ENCODE data around the gene SRGAP1. TPM values are rescaled to one million over a fixed set of nuclear protein-coding genes. Genes with fewer than 3 reads are reported as not detected.
A peak's percentile ranks its signal among the peaks of the same experiment; 100 is the strongest.
"Not testable (repeated sequence)": the region's sequence is repeated elsewhere in the genome, so short reads cannot be mapped to it uniquely, and the experiment has no call there.

Gene SRGAP1
- total RNA-seq, 1 experiment from 2014 or later = 4.2 TPM

DNA sequence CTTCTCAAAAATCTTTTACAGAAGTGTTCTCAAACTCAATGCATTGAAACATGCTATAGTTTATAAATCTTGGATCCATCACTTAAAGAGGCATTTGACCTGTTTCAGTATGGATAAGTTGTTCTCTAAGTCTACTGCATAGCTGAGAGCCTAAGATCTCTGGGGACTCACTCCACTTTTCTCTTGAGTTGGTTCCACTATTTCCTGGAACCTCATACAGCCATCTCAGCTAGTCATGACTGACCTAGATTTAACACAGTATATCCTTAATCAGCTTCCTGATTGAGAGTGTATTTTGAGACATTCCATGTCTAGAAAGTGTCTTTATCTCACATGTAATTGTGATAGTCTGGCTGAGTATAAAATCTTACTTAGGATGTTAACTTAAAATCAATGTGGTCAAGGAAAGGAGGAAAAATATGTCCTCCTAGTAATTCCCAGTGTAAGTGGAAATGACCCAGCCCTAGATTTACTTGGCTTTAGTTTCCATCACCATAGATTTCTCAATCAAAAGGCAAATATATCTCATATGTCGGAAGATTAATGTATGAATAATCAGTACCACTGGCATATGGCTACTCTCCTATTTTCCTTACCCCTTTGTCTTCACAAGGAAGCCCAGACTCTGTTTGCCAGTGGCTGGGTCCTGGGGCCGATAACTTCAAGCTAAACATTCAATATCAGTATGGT lies 315.7 kb downstream of the SRGAP1 start:
- DNase-seq (ENCODE audit: low read depth) = no peak

DNA sequence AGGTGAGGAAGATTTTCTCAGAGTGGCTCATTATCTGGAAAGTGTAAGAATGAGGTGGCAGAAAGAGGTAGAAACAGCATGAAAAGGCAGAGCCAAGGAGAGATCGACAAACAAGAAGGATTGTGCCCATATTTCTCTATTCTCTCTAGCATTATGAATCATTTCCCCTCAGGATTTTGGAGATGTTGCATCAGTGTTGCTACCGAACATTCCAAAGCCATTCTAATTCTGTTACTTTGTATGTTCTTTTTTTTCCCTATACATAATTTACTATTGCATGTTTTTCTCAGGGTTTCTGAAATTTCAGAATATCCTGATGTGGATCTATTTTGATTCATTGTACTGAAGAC lies 316.2 kb downstream of the SRGAP1 start:
- DNase-seq (ENCODE audit: low read depth) = peak; percentile 64

- DNase-seq (ENCODE audit: low read depth) = not testable (repeated sequence)
Observed at GRCh38 chr12:64166606-64167005, 322.1 kb downstream of the SRGAP1 start.

DNA sequence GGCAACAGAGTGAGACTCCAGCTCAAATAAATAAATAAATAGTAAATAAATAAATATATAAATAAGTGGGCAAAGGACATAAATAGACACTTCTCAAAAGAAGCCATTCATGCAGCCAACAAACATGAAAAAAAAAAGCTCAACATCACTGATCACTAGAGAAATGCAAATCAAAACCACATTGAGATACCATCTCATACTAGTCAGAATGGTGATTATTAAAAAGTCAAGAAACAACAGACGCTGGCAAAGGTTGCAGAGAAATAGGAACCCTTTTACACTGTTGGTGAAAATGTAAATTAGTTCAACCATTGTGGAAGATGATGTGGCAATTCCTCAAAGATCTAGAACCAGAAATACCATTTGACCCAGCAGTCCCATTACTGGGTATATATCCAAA lies 322.5 kb downstream of the SRGAP1 start:
- DNase-seq (ENCODE audit: low read depth) = not testable (repeated sequence)

DNA sequence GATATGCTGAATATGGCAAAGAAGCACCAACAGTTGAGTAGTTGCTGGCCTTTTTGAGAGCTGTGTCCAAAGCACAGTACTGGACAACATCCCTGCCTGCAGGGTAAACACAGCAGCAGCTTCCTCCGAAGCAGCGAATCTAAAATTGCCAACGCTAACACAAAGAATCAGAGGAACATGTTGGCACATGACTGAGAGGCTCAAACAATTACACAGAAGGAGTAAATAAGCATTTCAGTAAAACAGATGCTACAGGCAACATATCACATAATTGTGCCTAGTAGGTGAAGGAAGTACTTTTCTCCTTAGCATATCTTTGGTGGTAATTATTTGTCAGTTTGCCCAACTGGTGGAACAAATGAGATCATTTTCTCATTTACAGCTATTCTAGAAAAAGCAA lies 325.5 kb downstream of the SRGAP1 start:
- DNase-seq (ENCODE audit: low read depth) = no peak

DNA sequence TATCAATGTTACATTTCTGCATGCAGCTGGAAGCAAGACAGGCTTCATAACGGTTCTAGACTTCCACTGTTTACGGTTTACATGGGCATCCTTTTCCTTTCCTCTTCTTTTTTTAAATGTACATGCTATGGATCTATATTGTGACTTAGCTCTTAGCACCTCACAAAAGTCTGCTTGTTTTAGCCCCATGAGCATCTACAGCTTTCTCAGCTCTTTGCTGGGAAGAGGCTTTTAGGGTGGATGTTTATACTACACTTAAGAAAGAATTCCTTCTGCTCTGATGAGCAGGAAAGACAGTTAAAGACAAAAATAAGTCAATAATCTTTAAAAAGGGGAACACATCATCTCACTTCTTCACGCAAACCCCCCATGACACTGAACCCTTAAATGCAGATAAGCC lies 326.2 kb downstream of the SRGAP1 start:
- no peak for DNase-seq (ENCODE audit: low read depth)

DNA sequence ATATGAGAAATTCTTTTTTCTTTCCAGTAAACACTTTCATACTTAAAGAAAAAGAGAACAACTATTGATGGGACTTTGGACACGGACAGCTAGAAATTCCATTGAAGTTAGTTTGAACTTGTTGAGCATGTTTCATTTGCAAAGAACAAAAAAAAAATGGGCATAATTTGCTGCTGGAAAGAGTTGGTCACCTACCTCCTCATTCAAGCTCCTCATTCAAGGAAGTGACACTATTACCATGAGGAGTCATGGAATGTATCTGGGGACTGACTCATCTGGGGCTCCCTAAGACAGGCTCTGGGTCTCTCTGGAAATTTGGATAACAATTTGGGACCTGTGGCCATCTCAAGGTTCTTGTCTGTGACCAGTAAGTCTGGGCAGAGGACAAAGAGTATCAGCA lies 327.2 kb downstream of the SRGAP1 start:
- DNase-seq (ENCODE audit: low read depth) = peak; percentile 72

- DNase-seq (ENCODE audit: low read depth) = no peak
Observed at GRCh38 chr12:64172143-64172970, 327.9 kb downstream of the SRGAP1 start.

GRCh38 chr12:64173456-64173855 lies 329.0 kb downstream of the SRGAP1 start:
- no peak for DNase-seq (ENCODE audit: low read depth)

DNA sequence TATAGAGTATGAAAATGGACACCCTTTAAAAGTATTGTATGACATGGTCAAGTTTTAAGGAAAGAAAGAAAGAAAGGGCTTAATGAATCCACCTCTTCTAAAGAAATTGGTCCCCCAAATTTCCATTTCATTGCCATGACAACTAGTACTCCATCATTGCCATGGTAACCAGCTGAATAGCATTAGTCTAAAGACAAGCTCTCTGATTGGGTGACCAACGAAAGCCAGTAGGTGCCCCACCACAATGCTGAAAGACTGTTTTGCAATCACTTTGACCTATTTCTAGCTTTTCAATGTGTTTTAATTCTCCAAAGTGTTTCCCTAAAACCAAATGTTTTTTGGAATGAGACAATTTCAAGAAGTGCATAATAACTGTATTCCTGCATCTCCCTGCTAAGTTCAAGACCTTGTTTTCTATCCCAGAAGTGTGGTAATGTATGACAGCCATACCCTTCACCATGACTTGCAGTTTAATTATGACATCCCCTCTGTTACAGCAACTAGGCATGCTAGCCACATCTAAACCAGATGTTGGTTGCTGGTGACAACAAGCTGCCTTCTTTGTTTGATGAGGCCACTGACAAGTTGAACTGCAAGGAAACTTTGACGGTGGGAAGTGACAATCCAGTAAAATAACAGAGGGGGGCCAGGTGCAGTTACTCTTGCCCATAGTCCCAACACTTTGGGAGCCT lies 330.9 kb downstream of the SRGAP1 start:
- peak; percentile 33 for DNase-seq (ENCODE audit: low read depth)

- DNase-seq (ENCODE audit: low read depth) = no peak
Observed at GRCh38 chr12:64177001-64177400, 332.5 kb downstream of the SRGAP1 start.

- DNase-seq (ENCODE audit: low read depth) = peak; percentile 80
Observed at GRCh38 chr12:64178122-64178521, 333.6 kb downstream of the SRGAP1 start.

DNA sequence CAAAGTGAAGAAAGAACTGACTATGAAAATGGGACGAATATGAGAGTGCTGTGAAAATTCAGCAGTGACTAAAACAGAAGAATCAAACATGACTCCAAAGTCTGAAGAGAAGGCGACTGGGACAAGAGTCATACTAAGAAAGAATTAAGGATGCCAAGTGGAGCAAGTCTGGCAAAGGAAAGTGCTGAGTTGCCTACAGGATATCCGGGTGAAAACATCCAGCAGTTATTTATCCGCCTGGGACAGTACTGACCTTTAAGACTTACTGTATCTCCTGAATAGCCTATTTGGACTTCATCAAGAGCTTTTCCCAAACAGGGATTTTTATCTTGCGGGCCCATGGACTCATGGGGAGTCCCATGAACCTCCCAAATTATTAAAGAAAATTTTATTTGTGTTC lies 336.5 kb downstream of the SRGAP1 start:
- peak; percentile 68 for DNase-seq (ENCODE audit: low read depth)

DNA sequence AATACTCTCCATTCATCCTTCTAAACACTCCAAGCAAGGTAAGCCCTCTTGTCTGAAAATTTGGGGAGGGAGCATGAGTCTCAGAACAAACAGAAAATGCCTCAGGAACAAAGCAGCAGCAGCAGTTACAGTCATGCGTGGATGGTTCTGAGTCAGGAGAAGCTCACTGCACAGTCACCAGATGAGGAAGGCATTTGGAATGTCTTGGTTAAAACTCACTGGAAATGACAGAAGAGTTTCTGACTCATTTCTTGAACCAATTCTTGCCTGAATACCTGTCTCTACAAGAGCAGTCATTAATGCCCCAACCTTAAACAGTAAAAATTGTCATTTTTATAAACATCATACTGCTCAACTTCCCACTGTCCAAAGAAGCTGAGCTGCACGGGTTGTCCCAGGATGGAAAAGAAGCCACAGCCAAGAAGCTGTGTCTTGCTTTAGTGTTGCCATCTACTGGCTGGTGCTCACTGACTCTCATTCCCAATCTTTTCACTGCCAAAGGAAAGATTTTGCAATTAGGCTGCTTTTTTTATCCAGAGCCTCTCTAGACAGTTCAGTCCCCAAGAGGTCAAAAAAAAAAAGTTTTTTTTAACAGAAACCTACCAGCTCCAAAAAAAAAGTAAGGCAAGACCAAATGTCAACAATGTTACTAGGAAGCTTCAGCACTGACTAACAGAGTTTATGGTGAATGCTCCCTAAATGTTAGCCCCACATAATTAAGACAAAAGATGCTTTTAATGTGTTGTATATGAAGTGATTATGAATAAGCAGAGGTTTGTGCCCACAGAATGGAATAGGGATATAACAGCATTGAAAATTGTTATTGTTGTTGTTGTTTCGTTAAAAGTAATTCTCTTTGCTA lies 337.2 kb downstream of the SRGAP1 start:
- DNase-seq (ENCODE audit: low read depth) = peak; percentile 98

DNA sequence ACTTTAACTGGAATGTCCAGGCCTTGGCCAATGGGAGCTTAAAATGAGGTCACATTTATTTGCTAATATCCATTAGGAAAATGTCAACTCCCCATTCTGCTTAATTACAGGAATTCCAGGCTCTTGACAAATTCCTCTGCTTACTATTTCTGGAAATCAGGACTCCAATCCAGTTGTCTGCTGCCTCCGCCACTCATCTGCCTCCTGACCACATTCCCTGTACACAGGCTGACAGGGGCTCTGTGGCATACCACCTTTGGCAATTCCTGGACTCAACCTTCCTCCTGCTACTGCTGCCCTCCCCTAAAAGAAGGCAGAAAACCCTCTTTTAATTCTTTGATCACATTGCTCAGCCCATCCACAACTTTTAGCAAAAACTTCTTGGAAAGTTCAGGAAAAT lies 339.7 kb downstream of the SRGAP1 start:
- DNase-seq (ENCODE audit: low read depth) = peak; percentile 27

DNA sequence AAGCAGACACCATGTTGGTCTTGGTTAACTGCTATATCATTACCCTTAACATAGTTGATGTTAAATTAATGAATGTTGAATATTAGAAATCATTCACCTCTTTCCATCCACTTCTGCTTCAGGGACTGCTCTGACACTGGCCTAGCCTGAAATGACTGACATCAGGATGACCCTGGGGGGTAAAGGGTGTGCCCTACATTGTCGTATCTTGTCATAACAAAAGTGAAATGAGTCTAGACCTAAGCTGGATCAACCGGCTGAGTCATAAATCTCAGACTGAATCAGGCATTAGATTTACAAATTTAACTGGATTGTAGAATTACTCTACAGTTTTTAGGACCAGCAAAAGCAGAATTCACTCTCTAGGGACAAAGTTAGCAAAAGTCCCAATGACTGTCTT lies 342.3 kb downstream of the SRGAP1 start:
- peak; percentile 51 for DNase-seq (ENCODE audit: low read depth)

GRCh38 chr12:64187370-64187769 lies 342.9 kb downstream of the SRGAP1 start:
- DNase-seq (ENCODE audit: low read depth) = peak; percentile 74

- DNase-seq (ENCODE audit: low read depth) = no peak
Observed at GRCh38 chr12:64187794-64188193, 343.3 kb downstream of the SRGAP1 start.

GRCh38 chr12:64189530-64189929 lies 345.0 kb downstream of the SRGAP1 start:
- no peak for DNase-seq (ENCODE audit: low read depth)

DNA sequence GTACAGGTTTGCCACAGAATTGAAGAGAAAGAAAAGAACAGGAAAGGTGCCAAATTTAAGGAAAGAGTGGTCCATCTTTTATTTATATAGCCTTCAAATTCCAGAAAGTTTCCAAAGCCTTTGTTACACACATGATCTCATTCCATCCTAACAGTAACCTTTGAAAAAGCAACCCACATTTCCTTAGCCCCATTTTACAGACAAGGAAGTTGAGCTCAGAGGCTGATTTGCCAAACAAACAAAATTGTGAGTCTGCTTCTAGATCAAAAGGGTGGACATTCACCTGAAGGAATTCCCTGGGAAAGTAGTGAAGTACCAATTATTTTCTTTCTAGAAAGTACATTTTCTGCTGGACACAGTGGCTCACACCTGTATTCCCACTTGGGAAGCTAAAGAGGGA lies 345.6 kb downstream of the SRGAP1 start:
- DNase-seq (ENCODE audit: low read depth) = no peak

GRCh38 chr12:64192644-64193444 lies 348.3 kb downstream of the SRGAP1 start:
- no peak for DNase-seq (ENCODE audit: low read depth)
